Kidney epithelial cell (primary cell): Measurements from ENCODE around the gene GABBR2. TPM values are rescaled to one million over a fixed set of nuclear protein-coding genes. Genes with fewer than 3 reads are reported as not detected.
"Not testable (repeated sequence)": the region's sequence is repeated elsewhere in the genome, so short reads cannot be mapped to it uniquely, and the experiment has no call there.

Source experiments
- DNase-seq: peaks from one replicate; pipeline ENCODE4 v3.0.0-alpha.2; 2010; ENCODE audit warnings: low read depth
- H3K27me3 ChIP-seq: 2 replicates; pipeline ENCODE4 v1.6.0; 2011; ENCODE audit warnings: low read length; ENCODE audit not compliant: control insufficient read depth, insufficient read depth
- H3K36me3 ChIP-seq: 2 replicates; pipeline ENCODE4 v1.5.1; 2011; ENCODE audit warnings: low read length; ENCODE audit not compliant: control insufficient read depth, insufficient read depth
- H3K4me3 ChIP-seq: 2 replicates; pipeline ENCODE4 v1.5.1; 2011; ENCODE audit warnings: low read depth, mild to moderate bottlenecking, control low read depth, low read length
- CTCF ChIP-seq: IDR thresholded peaks from 2 replicates; pipeline ENCODE4 v1.5.1; 2011; ENCODE audit warnings: mild to moderate bottlenecking, moderate library complexity, low read length, control low read depth, inconsistent platforms; ENCODE audit not compliant: insufficient read depth, poor library complexity, severe bottlenecking
- total RNA-seq: library from RNA; depleted of rRNA; stranded (reverse); fragments of >200 nt; gene quantifications from 2 replicates; pipeline ENCODE4 v1.2.3, GENCODE V29; 2015

GABBR2 gene
- total RNA-seq, 1 donor from 2014 or later, result 10.8 TPM

GRCh38 chr9:98665501-98665900 lies 43.2 kb downstream of the GABBR2 start:
- DNase-seq, result no peak
- no peak overlapping the region for H3K4me3 ChIP-seq
- H3K36me3 ChIP-seq, result no peaks in the 10 kb centered on the region
- no peak for TF ChIP-seq CTCF
- peaks cover 4% of the 10 kb centered on the region for H3K27me3 ChIP-seq

- no peak for TF ChIP-seq CTCF
- H3K27me3 ChIP-seq, result peaks cover 4% of the 10 kb centered on the region
- no peak for DNase-seq
- H3K36me3 ChIP-seq, result no peaks in the 10 kb centered on the region
- H3K4me3 ChIP-seq, result no peak overlapping the region
These were observed 48.2 kb downstream of the GABBR2 start for GRCh38 chr9:98660541-98660940.

- TF ChIP-seq CTCF, result no peak
- Histone ChIP-seq H3K4me3 (no peak overlapping the region), H3K36me3 (no peaks in the 10 kb centered on the region), H3K27me3 (no peaks in the 10 kb centered on the region)
- no peak for DNase-seq
These were observed 49.8 kb downstream of the GABBR2 start for GRCh38 chr9:98658951-98659351.

- no peak for TF ChIP-seq CTCF
- DNase-seq, result no peak
These were observed 50.8 kb downstream of the GABBR2 start for GRCh38 chr9:98657897-98658296.

GRCh38 chr9:98656511-98656910 lies 52.2 kb downstream of the GABBR2 start:
- no peaks in the 10 kb centered on the region for H3K27me3 ChIP-seq
- TF ChIP-seq CTCF, result no peak
- no peaks in the 10 kb centered on the region for H3K36me3 ChIP-seq
- H3K4me3 ChIP-seq, result no peak overlapping the region
- DNase-seq, result no peak

More at GRCh38 chr9:98657897-98658296, 50.8 kb downstream of the GABBR2 start:
- Histone ChIP-seq H3K4me3 (no peak overlapping the region), H3K27me3 (no peaks in the 10 kb centered on the region), H3K36me3 (no peaks in the 10 kb centered on the region)

- DNase-seq, H3K4me3 ChIP-seq, H3K36me3 ChIP-seq, H3K27me3 ChIP-seq: not testable (repeated sequence)
These were observed 53.3 kb downstream of the GABBR2 start for GRCh38 chr9:98655428-98655827.
